Measurements from ENCODE around the gene COL6A1.

COL6A1 gene

GRCh38 chr21:46049890-46050667, 68.5 kb downstream of the COL6A1 start:
- Histone ChIP-seq H3K27me3 (no peaks in the 10 kb centered on the region), H3K4me1 (no peaks in the 10 kb centered on the region), H3K36me3 (no peaks in the 10 kb centered on the region), H3K4me3 (ENCODE audit: low read depth, low read length) (no peak overlapping the region), H3K9me3 (no peaks in the 10 kb centered on the region)
- TF ChIP-seq, protein P1, sequence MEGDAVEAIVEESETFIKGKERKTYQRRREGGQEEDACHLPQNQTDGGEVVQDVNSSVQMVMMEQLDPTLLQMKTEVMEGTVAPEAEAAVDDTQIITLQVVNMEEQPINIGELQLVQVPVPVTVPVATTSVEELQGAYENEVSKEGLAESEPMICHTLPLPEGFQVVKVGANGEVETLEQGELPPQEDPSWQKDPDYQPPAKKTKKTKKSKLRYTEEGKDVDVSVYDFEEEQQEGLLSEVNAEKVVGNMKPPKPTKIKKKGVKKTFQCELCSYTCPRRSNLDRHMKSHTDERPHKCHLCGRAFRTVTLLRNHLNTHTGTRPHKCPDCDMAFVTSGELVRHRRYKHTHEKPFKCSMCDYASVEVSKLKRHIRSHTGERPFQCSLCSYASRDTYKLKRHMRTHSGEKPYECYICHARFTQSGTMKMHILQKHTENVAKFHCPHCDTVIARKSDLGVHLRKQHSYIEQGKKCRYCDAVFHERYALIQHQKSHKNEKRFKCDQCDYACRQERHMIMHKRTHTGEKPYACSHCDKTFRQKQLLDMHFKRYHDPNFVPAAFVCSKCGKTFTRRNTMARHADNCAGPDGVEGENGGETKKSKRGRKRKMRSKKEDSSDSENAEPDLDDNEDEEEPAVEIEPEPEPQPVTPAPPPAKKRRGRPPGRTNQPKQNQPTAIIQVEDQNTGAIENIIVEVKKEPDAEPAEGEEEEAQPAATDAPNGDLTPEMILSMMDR (IDR thresholded peaks at IDR 0.05; ENCODE audit: low read depth, low read length) = no peak
- no peak for DNase-seq

DNA sequence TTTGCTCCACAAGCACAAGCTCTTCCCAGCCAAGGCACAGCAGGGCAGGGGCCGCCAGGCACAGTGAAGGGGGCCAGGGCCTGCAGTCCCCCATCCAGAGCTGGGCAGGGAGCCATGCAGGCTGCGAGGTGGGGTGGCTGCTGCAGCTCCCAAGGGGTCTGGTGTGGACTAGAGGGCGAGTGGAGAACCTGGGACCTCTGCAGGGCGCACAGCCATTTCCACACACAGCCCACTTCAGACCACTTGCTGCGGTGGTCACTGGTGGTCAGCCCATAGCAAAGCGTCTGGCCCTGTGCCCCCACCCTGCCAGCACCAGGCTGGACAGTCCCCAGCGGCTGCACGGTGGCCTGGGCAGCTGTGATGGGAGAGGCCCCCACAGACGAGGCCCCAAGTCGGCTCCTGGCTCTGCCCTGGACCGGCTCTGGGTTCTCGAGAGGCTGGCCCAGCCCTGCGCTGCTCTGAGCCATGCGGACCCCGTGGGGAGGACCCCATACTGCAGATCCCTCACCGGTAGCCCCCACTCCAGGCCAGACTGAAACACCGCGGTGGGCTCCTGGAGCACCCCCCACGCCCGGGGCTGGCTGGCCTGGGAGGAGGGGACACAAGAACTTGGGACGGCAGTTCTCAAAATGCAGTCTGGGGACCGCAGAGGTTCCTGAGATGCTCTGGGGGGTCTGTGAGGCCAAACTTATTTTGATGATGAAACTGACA, 69.3 kb downstream of the COL6A1 start:
- no peaks in the 10 kb centered on the region for H3K36me3 ChIP-seq
- no peaks in the 10 kb centered on the region for H3K4me1 ChIP-seq
- H3K27me3 ChIP-seq = no peaks in the 10 kb centered on the region
- H3K4me3 ChIP-seq (ENCODE audit: low read depth, low read length) = no peak overlapping the region
- DNase-seq = no peak
- H3K9me3 ChIP-seq = no peaks in the 10 kb centered on the region
- TF ChIP-seq, protein P1 (IDR thresholded peaks at IDR 0.05; ENCODE audit: low read depth, low read length) = no peak

DNA sequence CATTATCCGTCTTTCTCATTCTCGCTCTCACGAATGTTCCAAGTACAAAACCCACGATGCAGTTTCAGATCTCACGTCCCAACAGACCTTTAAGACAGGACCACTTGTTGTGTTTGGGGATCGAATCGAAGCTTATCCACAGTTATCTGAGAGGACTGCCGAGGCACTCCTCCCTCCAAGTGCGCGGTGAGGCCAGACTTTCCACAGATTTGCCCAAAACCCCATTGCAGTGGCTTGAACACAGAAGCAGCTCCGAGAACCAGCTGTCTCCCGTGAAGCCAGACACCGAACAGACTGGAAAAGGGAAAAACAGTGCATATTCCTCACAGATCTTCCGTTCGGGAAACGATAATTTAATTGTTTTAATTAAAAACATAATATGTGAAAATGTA, 69.8 kb downstream of the COL6A1 start:
- Histone ChIP-seq H3K36me3 (no peaks in the 10 kb centered on the region), H3K27me3 (no peaks in the 10 kb centered on the region), H3K4me1 (no peaks in the 10 kb centered on the region), H3K9me3 (no peaks in the 10 kb centered on the region), H3K4me3 (ENCODE audit: low read depth, low read length) (no peak overlapping the region)
- no peak for DNase-seq
- TF ChIP-seq, protein P1 (IDR thresholded peaks at IDR 0.05; ENCODE audit: low read depth, low read length) = no peak

- H3K4me1 ChIP-seq = no peaks in the 10 kb centered on the region
- no peak overlapping the region for H3K4me3 ChIP-seq (ENCODE audit: low read depth, low read length)
- no peaks in the 10 kb centered on the region for H3K27me3 ChIP-seq
- H3K36me3 ChIP-seq = no peaks in the 10 kb centered on the region
- TF ChIP-seq, protein P1 (IDR thresholded peaks at IDR 0.05; ENCODE audit: low read depth, low read length) = no peak
- no peak for DNase-seq
- no peaks in the 10 kb centered on the region for H3K9me3 ChIP-seq
Measured at GRCh38 chr21:46051821-46052675, 70.5 kb downstream of the COL6A1 start.

GRCh38 chr21:46052703-46053651, 71.4 kb downstream of the COL6A1 start:
- Histone ChIP-seq H3K27me3 (no peaks in the 10 kb centered on the region), H3K9me3 (no peaks in the 10 kb centered on the region), H3K4me1 (no peaks in the 10 kb centered on the region), H3K4me3 (ENCODE audit: low read depth, low read length) (no peak overlapping the region), H3K36me3 (no peaks in the 10 kb centered on the region)
- TF ChIP-seq, protein P1 (IDR thresholded peaks at IDR 0.05; ENCODE audit: low read depth, low read length) = no peak
- DNase-seq = no peak
